C4-2B (cell line): ENCODE measurements around the gene DLEU7.

Source experiments
- CTCF ChIP-seq: fragments of 450-650 bp; conservative IDR thresholded peaks from 2 replicates; pipeline ENCODE4 v1.5.1; 2017; ENCODE audit warnings: mild to moderate bottlenecking
- ZFX ChIP-seq: fragments of 450-650 bp; IDR thresholded peaks from 2 replicates; pipeline ENCODE4 v1.6.1; 2017

GRCh38 chr13:50871405-50871804 is 27.9 kb upstream of the DLEU7 start:
- TF ChIP-seq CTCF (no peak), ZFX (no peak)
